Ishikawa (cell line): ENCODE measurements around the gene CHADL.

Experiments
- CREB1 ChIP-seq: IDR thresholded peaks from 2 replicates; pipeline ENCODE4 v1.6.1; 2012; ENCODE audit warnings: low read depth
- EP300 ChIP-seq: IDR thresholded peaks from 2 replicates; pipeline ENCODE4 v1.6.1; 2012; ENCODE audit warnings: borderline replicate concordance
- NFIC ChIP-seq: IDR thresholded peaks from 2 replicates; pipeline ENCODE4 v1.6.1; 2012
- REST ChIP-seq: IDR thresholded peaks from 2 replicates; pipeline ENCODE4 v1.6.1; 2012; ENCODE audit warnings: low read depth, mild to moderate bottlenecking
- TAF1 ChIP-seq: IDR thresholded peaks from 2 replicates; pipeline ENCODE4 v1.6.1; 2012; ENCODE audit warnings: low read depth, mild to moderate bottlenecking
- TCF12 ChIP-seq: IDR thresholded peaks from 2 replicates; pipeline ENCODE4 v1.6.1; 2012; ENCODE audit warnings: low read depth
- YY1 ChIP-seq: IDR thresholded peaks from 2 replicates; pipeline ENCODE4 v1.6.1; 2012; ENCODE audit warnings: low read depth

- TF ChIP-seq REST, result no peak
- TF ChIP-seq TCF12, result no peak
- no peak for TF ChIP-seq CREB1
- TF ChIP-seq EP300, result no peak
- TF ChIP-seq NFIC, result no peak
- TF ChIP-seq YY1, result no peak
- no peak for TF ChIP-seq TAF1
Observed at GRCh38 chr22:41240377-41241132, at the start of gene CHADL.
